ENCODE measurements around the gene PCNX2. TPM values are rescaled to one million over a fixed set of nuclear protein-coding genes. Genes with fewer than 3 reads are reported as not detected.
"Not testable (repeated sequence)": the region's sequence is repeated elsewhere in the genome, so short reads cannot be mapped to it uniquely, and the experiment has no call there.

PCNX2 gene
- polyA plus RNA-seq, 1 donor, result 2.2 TPM

GRCh38 chr1:233005703-233006102, 289.8 kb downstream of the PCNX2 start:
- DNase-seq, result no peak

- no peak for DNase-seq
Measured at GRCh38 chr1:233005156-233005555, 290.4 kb downstream of the PCNX2 start.

DNA sequence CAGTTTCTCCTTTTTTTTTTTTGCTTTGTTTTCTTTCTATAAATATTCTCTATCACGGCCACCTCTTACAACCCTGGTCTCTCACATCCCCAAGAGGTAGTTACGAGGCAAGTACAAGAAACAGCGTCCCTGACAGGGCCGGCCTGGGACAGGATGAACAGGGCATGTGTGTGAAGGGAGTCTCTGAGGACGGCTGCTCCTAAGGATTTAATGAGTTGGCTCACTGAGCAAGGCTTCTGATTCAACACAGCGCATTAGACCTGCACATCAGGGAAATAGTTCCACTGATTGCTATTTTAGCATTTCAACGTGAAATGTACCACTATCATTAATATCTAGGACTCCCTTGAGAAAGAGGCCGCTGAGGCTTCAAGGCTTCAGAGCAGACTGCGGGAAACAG, 291.1 kb downstream of the PCNX2 start:
- no peak for DNase-seq

DNA sequence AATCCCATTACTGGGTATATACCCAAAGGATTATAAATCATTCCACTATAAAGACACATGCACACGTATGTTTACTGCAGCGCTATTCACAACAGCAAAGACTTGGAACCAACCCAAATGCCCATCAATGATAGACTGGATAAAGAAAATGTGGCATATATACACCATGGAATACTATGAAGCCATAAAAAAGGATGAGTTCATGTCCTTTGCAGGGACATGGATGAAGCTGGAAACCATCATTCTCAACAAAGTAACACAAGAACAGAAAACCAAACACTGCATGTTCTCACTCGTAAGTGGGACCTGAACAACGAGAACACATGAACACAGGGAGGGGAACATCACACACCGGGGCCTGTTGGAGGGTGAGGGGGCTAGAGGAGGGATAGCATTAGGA, 291.9 kb downstream of the PCNX2 start:
- DNase-seq, result not testable (repeated sequence)

GRCh38 chr1:232999956-233000625, 295.4 kb downstream of the PCNX2 start:
- DNase-seq, result no peak

GRCh38 chr1:232998646-232999045, 296.9 kb downstream of the PCNX2 start:
- no peak for DNase-seq

DNA sequence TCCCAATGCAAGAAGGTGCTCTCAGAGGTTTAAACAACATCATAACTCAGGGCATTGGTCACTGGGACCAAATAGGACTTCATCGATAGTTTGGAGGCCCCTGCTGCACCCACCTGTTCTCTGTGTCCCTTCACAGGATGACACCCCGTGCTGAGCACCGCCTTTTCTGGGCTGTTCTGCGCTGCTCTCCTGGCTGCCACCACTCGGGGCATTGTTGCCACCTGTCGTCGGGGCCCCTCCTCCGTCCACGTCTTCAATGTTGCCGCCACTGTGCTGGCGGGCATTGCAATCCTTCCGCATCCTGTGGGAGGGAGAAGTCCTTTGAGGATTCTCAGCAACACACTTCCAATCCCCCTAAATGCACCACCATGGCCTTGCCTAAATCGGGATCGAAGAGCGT, 297.4 kb downstream of the PCNX2 start:
- no peak for DNase-seq

GRCh38 chr1:232996143-232996542, 299.4 kb downstream of the PCNX2 start:
- DNase-seq, result no peak

- DNase-seq, result no peak
Measured at GRCh38 chr1:232995189-232995588, 300.3 kb downstream of the PCNX2 start.

DNA sequence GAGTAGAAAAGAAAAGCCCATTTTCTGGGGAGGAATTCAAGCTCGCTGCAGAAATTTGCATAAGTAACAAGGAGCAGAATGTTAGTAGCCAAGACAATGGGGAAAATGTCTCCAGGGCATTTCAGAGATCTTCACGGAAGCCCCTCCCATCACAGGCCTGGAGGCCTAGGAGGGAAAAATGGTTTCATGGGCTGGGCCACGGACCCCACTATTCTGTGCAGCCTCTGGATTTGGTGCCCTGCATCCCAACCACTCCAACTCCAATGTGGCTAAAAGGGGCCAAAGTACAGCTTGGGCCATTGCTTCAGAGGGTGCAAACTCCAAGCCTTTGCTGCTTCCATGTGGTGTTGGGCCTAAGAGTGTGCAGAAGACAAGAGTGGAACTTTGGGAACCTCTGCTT, 302.0 kb downstream of the PCNX2 start:
- DNase-seq, result no peak

- no peak for DNase-seq
Measured at GRCh38 chr1:232992227-232992626, 303.3 kb downstream of the PCNX2 start.

DNA sequence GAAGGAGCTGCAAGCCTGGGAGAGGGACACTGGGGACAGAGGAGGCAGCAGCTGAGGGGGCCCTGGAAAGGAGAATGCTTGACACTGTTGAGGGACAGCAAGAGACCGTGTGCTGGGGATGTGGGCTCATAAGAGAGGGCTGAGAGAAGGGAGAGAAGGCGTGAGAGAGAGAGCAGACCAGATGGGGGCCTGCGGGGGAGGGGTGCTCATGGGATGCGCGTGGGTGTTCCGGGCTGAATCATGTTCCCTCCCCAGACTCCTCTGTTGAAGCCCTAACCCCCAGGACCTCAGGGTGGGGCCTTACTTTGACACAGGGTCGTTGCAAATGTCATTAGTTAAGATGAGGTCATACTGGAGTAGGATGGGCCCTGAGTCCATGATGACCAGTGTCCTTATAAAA, 304.3 kb downstream of the PCNX2 start:
- DNase-seq, result no peak

DNA sequence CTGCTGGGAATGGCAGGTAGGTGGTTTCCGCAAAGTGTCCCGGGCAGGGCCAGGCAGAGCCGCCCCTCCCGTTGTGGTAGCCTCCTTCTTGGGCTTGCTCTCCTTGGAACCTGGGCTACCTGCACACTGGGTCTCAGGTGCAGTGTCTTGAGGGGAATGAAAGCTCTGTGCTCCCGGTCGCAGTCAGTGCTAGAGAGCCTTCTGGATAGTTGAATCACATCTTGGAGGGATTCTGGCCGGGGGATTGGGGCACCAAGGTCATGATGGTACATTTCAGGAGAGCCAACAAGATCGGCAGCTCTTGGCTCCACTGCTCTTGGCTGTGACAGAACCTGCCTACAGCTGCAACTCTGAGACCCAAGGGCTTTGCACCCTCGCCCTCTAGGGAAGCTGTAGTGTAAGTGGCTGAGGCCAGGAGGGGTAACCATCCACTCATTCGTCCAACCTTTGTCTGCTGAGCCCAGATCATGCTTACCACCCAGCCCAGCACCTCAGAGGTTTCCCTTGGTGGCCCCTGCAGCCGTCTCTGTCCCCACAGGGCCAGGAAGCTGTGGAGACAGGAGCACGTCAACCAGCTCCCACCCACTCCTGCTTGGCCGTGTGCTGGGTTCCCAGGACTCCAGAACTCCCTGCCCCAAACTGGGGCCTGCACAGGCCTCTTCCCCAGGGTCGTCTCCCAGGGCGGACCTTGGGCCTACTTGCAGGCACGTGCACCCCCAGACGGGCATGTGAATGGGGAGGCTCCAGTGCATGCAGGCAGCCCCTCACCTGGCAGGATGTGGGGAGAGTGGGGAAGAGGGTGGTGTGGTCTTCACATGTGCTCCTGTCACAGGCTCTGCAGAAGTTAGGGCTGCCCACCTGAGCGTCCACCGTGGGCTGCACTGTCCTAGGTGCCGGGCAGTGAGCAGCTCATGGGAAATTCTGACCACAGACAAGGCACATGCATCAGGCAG, 305.1 kb downstream of the PCNX2 start:
- no peak for DNase-seq

DNA sequence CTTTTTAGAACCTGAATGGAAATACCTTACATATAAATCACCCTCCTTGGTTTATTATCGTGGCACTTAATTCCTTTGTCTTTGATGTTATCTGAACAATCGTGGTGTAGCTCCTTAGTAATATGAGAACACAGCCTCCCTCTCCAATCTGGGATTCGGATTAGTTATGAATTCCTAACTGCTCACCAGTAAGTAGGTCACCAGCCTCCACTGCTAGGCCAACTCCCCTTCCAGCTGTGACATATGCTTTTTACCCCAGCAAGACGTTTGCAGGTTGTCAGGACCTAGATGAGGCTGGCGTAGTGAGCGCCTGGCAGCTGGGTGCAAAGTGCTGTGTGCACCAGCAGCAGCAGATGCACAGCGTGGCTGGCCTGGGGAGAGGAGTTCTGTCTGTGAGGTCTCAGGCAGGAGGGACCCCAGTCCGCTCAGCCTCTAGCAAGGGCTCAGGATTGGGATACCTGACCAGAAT, 306.9 kb downstream of the PCNX2 start:
- peak; percentile 32 for DNase-seq

DNA sequence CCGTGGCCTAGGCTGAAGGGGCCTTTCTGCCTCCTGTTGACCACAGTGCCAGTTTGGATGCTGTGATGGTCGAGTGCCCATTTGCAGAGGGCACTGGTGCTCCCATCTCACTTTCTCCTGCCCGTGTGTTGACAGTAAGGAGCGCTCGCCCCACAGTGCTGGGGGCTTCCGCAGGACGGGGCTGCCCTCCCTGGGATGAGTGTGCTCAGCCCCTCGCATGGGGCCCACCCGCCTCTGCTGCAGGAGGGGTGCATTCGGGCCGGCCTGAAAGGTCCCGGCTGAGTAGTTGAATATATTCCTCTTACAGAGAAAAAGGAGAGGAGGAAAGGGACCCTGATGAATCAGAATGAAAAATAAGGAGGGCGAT, 307.8 kb downstream of the PCNX2 start:
- DNase-seq, result no peak

- no peak for DNase-seq
Measured at GRCh38 chr1:232987046-232987773, 308.3 kb downstream of the PCNX2 start.

DNA sequence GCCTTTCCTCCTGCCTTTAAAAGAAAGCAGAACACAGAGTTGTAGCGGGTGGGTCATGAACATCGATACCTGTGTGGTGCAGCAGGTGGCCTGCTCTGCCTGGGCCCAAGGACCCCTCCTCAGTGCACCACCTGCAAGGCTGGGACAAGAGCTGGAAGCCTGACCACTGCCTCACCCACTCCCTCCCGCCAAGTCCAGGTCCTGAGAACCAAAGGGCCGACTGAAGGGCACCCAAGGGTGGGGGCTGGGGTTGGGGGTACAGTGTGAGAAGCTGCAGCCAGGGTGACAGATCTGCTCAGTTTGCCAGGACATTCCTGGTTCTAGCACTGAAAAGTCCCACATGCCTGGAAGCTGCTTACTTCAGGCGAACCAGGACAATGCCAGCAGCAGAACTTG, 309.0 kb downstream of the PCNX2 start:
- no peak for DNase-seq

GRCh38 chr1:232985882-232986526, 309.5 kb downstream of the PCNX2 start:
- no peak for DNase-seq

- no peak for DNase-seq
Measured at GRCh38 chr1:232984577-232985425, 310.7 kb downstream of the PCNX2 start.

DNA sequence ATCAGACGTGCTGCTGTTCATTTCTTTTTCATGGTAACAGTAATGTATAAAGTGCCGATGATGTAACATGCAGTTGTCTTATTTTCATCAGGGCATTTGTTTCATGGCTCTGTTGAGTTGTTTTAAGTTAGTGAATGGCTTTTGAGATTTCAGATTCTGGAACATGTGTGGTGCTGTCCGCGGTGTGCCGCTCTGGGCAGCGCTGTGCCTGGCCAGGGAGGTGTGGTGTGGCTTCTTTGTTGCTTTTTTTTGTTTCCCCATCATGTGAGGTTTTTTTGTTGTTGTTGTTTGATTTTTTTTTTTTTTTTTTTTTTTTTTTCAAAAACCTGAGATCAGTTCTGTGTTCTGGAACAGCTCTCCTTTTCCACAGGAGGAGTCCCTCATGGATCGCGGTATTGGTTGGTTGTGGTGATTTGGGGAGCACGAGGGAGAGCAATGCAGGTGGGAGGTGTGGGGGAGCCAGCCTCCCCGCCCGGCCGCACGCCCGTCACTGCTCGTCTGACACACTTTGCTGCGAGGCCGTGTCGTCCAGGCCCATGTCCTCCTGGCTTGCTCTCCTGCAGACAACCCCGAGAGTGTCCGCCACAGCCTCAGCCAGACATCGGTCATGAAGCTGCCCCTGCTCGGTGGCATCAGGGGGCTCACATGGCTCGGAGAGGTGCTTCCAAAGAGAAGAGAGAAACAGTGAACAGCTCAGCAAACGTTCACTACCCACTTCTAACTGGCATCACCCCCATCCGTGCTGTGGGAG, 311.5 kb downstream of the PCNX2 start:
- no peak for DNase-seq

- DNase-seq, result no peak
Measured at GRCh38 chr1:232983375-232983774, 312.1 kb downstream of the PCNX2 start.
